HepG2 (cell line): Measurements from ENCODE around the gene PSMD9. TPM values are rescaled to one million over a fixed set of nuclear protein-coding genes. Genes with fewer than 3 reads are reported as not detected.

Source experiments
- ASH2L ChIP-seq: fragments of 300-600, 200-600 bp; sonication (generic); IDR thresholded peaks from 2 replicates; pipeline ENCODE4 v1.7.0; 2017; ENCODE audit warnings: low read depth, mild to moderate bottlenecking, moderate library complexity, mixed read lengths, low read length; ENCODE audit not compliant: insufficient read length
- FOXJ3 ChIP-seq: sonication (generic); formaldehyde crosslinking; IDR thresholded peaks from 2 replicates; pipeline ENCODE4 v1.4.0; 2020; ENCODE audit warnings: missing genetic modification reagents, mild to moderate bottlenecking, borderline replicate concordance
- HNRNPL ChIP-seq: fragments of 200-400 bp; formaldehyde crosslinking; IDR thresholded peaks from 2 replicates; pipeline ENCODE4 v1.6.1; 2017; ENCODE audit warnings: mild to moderate bottlenecking, low read depth, low read length
- MEF2D ChIP-seq: sonication (generic); formaldehyde crosslinking; IDR thresholded peaks from 2 replicates; pipeline ENCODE4 v1.5.1; 2020; ENCODE audit warnings: mild to moderate bottlenecking, missing genetic modification reagents
- MIXL1 ChIP-seq: IDR thresholded peaks from 2 replicates; pipeline ENCODE4 v1.6.1; 2016
- MLLT10 ChIP-seq: sonication (generic); formaldehyde crosslinking; IDR thresholded peaks from 2 replicates; pipeline ENCODE4 v1.4.0; 2020; ENCODE audit warnings: missing genetic modification reagents
- MXI1 ChIP-seq: IDR thresholded peaks from 3 replicates; pipeline ENCODE4 v1.6.1; 2012; ENCODE audit warnings: low read depth, low read length, inconsistent platforms, borderline replicate concordance
- NFRKB ChIP-seq: fragments of 450-650 bp; IDR thresholded peaks from 2 replicates; pipeline ENCODE4 v1.6.1; 2017
- NR2C2 ChIP-seq: sonication (generic); formaldehyde crosslinking; IDR thresholded peaks from 2 replicates; pipeline ENCODE4 v1.4.0; 2020; ENCODE audit warnings: missing genetic modification reagents, mild to moderate bottlenecking, moderate library complexity, borderline replicate concordance
- NR3C1 ChIP-seq: sonication (generic); formaldehyde crosslinking; IDR thresholded peaks from 2 replicates; pipeline ENCODE4 v1.4.0; 2020; ENCODE audit warnings: missing genetic modification reagents
- TOE1 ChIP-seq: sonication (generic); formaldehyde crosslinking; IDR thresholded peaks from 2 replicates; pipeline ENCODE4 v1.4.0; 2020; ENCODE audit warnings: mild to moderate bottlenecking, missing genetic modification reagents
- ZFX ChIP-seq: sonication (generic); formaldehyde crosslinking; IDR thresholded peaks from 2 replicates; pipeline ENCODE4 v1.4.0; 2020; ENCODE audit warnings: mild to moderate bottlenecking, low read depth, missing genetic modification reagents, moderate library complexity
- ZNF256 ChIP-seq: sonication (generic); formaldehyde crosslinking; conservative IDR thresholded peaks from 2 replicates; pipeline ENCODE4 v1.4.0; 2020; ENCODE audit warnings: missing genetic modification reagents
- ZNF282 ChIP-seq: fragments of 450-650 bp; IDR thresholded peaks from 2 replicates; pipeline ENCODE4 v1.6.1; 2018; ENCODE audit not compliant: partially characterized antibody
- ZNF556 ChIP-seq: sonication (generic); formaldehyde crosslinking; IDR thresholded peaks from 2 replicates; pipeline ENCODE4 v1.4.0; 2020; ENCODE audit warnings: mild to moderate bottlenecking, missing genetic modification reagents, borderline replicate concordance
- ZNF615 ChIP-seq: sonication (generic); formaldehyde crosslinking; IDR thresholded peaks from 2 replicates; pipeline ENCODE4 v1.5.0; 2020; ENCODE audit warnings: mild to moderate bottlenecking, missing genetic modification reagents, borderline replicate concordance
- ZNF788 ChIP-seq: sonication (generic); formaldehyde crosslinking; IDR thresholded peaks from 2 replicates; pipeline ENCODE4 v1.5.0; 2020; ENCODE audit warnings: mild to moderate bottlenecking, missing genetic modification reagents, borderline replicate concordance
- ZSCAN9 ChIP-seq: IDR thresholded peaks from 2 replicates; pipeline ENCODE4 v1.6.1; 2016; ENCODE audit warnings: borderline replicate concordance
- polyA plus RNA-seq, 8 experiments: library from polyadenylated mRNA; depleted of rRNA in 3 of 8; stranded (reverse) in 7 of 8; unstranded in 1 of 8; fragments of >200 nt; fragmentation: Illumina TruSeq in 4 of 8; extraction: Trizol in 4 of 8; gene quantifications; 2 replicates each; pipeline versions ENCODE4 v1.2.1 to v1.2.3, GENCODE V29; 2011 to 2016; ENCODE audit warnings: low read depth in 4 of 8, missing spikeins in 1 of 8, mixed read lengths in 1 of 8; ENCODE audit not compliant: insufficient read depth in 1 of 8
- total RNA-seq, 5 experiments: library from RNA; depleted of rRNA; stranded (reverse); fragments of >200 nt; fragmentation: Illumina TruSeq; extraction: Trizol; gene quantifications; 2 replicates each; pipeline ENCODE4 v1.2.3, GENCODE V29; 2016; ENCODE audit warnings: low read depth in 1 of 5
- TF ChIP-seq, protein P1 (sequence below): sonication (generic); formaldehyde crosslinking; IDR thresholded peaks from 2 replicates; pipeline ENCODE4 v1.4.0; 2020; ENCODE audit warnings: missing genetic modification reagents, mild to moderate bottlenecking, borderline replicate concordance
- TF ChIP-seq, protein P2 (sequence below): sonication (generic); formaldehyde crosslinking; IDR thresholded peaks from 2 replicates; pipeline ENCODE4 v1.4.0; 2020; ENCODE audit warnings: missing genetic modification reagents, borderline replicate concordance
- TF ChIP-seq, protein P3 (sequence below): IDR thresholded peaks from 2 replicates; pipeline ENCODE4 v1.6.1; 2016; ENCODE audit warnings: low read depth, borderline replicate concordance
- TF ChIP-seq, protein P4 (sequence below): sonication (generic); formaldehyde crosslinking; IDR thresholded peaks from 2 replicates; pipeline ENCODE4 v1.4.0; 2020; ENCODE audit warnings: missing genetic modification reagents; ENCODE audit errors: not compliant biosample characterization
- TF ChIP-seq, protein P5 (sequence below): IDR thresholded peaks from 2 replicates; pipeline ENCODE4 v1.6.1; 2018; ENCODE audit warnings: missing genetic modification reagents, mild to moderate bottlenecking, missing compliant biosample characterization
- TF ChIP-seq, protein P6 (sequence below): sonication (generic); formaldehyde crosslinking; conservative IDR thresholded peaks from 2 replicates; pipeline ENCODE4 v1.5.0; 2020; ENCODE audit warnings: missing genetic modification reagents

Gene PSMD9
- total and polyA plus RNA-seq, 2 of the 13 experiments (the other 11 are each of a cell fraction or from before 2014, with no cell fraction given) = 41.4 to 61.1 TPM

DNA sequence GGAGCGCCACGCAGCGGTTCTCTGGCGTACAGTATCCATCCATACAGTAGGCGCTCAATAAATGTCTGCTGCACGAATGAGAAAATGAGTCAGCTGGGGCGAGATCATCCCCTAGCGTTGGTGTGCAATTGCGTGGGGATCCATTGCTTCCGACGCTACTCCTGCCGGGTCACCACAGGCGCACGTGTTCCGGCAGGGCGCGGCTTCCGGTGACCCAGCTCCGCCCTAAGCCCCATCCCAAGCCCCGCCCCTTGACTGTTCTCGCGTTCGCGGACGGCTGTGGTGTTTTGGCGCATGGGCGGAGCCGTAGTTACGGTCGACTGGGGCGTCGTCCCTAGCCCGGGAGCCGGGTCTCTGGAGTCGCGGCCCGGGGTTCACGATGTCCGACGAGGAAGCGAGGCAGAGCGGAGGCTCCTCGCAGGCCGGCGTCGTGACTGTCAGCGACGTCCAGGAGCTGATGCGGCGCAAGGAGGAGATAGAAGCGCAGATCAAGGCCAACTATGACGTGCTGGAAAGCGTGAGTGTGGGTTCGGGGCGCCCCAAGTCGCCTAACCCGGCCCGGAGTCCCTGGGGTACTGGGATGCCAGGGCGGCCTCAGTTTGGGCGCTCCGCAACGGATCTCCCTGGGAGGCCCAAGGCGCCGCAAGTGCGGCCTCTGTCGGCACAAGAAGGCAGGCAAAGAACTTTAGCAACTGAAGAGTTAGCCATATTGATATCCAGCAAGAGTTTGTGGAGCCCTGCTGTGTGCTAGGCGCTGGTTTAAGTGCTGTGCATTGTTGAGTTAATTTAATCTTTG, at the start of gene PSMD9 (continued):
- peak; percentile 98 for TF ChIP-seq ZFX (CRISPR knock-in tag)
- TF ChIP-seq MIXL1 = peak; percentile 91
- TF ChIP-seq, protein P1, sequence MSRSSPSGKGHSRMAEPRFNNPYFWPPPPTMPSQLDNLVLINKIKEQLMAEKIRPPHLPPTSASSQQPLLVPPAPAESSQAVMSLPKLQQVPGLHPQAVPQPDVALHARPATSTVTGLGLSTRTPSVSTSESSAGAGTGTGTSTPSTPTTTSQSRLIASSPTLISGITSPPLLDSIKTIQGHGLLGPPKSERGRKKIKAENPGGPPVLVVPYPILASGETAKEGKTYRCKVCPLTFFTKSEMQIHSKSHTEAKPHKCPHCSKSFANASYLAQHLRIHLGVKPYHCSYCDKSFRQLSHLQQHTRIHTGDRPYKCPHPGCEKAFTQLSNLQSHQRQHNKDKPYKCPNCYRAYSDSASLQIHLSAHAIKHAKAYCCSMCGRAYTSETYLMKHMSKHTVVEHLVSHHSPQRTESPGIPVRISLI = peak; percentile 79; the same call in 1 of the 2 replicates
- TF ChIP-seq MEF2D (CRISPR knock-in tag) = peak; percentile 97
- TF ChIP-seq NFRKB = no peak
- TF ChIP-seq MXI1 = peak; percentile 99
- TF ChIP-seq ZSCAN9 = peak; percentile 72
- peak; percentile 30; the same call in 1 of the 2 replicates for TF ChIP-seq FOXJ3
- no peak for TF ChIP-seq ZNF256 (CRISPR knock-in tag)
- TF ChIP-seq ZNF615 (CRISPR knock-in tag) = peak; percentile 42; the same call in 1 of the 2 replicates
- 0 out of 2 replicates have a peak, but pooled peaks have one; percentile 70 for TF ChIP-seq HNRNPL
- peak; percentile 42; the same call in 1 of the 2 replicates for TF ChIP-seq TOE1 (CRISPR knock-in tag)
- TF ChIP-seq ZNF556 (CRISPR knock-in tag) = peak; percentile 90; the same call in 1 of the 2 replicates
- no peak for TF ChIP-seq NR3C1 (CRISPR knock-in tag)
- TF ChIP-seq, protein P2, sequence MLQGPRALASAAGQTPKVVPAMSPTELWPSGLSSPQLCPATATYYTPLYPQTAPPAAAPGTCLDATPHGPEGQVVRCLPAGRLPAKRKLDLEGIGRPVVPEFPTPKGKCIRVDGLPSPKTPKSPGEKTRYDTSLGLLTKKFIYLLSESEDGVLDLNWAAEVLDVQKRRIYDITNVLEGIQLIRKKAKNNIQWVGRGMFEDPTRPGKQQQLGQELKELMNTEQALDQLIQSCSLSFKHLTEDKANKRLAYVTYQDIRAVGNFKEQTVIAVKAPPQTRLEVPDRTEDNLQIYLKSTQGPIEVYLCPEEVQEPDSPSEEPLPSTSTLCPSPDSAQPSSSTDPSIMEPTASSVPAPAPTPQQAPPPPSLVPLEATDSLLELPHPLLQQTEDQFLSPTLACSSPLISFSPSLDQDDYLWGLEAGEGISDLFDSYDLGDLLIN (CRISPR knock-in tag) = no peak
- TF ChIP-seq, protein P3, sequence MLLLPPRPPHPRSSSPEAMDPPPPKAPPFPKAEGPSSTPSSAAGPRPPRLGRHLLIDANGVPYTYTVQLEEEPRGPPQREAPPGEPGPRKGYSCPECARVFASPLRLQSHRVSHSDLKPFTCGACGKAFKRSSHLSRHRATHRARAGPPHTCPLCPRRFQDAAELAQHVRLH = peak; percentile 99
- TF ChIP-seq NR2C2 (CRISPR knock-in tag) = peak; percentile 99
- TF ChIP-seq MLLT10 (CRISPR knock-in tag) = no peak
- TF ChIP-seq, protein P4, sequence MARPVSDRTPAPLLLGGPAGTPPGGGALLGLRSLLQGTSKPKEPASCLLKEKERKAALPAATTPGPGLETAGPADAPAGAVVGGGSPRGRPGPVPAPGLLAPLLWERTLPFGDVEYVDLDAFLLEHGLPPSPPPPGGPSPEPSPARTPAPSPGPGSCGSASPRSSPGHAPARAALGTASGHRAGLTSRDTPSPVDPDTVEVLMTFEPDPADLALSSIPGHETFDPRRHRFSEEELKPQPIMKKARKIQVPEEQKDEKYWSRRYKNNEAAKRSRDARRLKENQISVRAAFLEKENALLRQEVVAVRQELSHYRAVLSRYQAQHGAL (CRISPR knock-in tag) = no peak
- peak; percentile 88 for TF ChIP-seq ASH2L
- TF ChIP-seq, protein P5, sequence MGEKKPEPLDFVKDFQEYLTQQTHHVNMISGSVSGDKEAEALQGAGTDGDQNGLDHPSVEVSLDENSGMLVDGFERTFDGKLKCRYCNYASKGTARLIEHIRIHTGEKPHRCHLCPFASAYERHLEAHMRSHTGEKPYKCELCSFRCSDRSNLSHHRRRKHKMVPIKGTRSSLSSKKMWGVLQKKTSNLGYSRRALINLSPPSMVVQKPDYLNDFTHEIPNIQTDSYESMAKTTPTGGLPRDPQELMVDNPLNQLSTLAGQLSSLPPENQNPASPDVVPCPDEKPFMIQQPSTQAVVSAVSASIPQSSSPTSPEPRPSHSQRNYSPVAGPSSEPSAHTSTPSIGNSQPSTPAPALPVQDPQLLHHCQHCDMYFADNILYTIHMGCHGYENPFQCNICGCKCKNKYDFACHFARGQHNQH (CRISPR knock-in tag) = peak; percentile 95
- TF ChIP-seq ZNF282 = no peak
- peak; percentile 97; the same call in 1 of the 2 replicates for TF ChIP-seq ZNF788 (CRISPR knock-in tag)
- TF ChIP-seq, protein P6, sequence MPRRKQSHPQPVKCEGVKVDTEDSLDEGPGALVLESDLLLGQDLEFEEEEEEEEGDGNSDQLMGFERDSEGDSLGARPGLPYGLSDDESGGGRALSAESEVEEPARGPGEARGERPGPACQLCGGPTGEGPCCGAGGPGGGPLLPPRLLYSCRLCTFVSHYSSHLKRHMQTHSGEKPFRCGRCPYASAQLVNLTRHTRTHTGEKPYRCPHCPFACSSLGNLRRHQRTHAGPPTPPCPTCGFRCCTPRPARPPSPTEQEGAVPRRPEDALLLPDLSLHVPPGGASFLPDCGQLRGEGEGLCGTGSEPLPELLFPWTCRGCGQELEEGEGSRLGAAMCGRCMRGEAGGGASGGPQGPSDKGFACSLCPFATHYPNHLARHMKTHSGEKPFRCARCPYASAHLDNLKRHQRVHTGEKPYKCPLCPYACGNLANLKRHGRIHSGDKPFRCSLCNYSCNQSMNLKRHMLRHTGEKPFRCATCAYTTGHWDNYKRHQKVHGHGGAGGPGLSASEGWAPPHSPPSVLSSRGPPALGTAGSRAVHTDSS (CRISPR knock-in tag) = no peak
